Ascending aorta (tissue), 1 donor: ENCODE data around the gene SCYGR2. TPM values are rescaled to one million over a fixed set of nuclear protein-coding genes. Genes with fewer than 3 reads are reported as not detected.

Experiments used
- total RNA-seq: library from RNA; depleted of rRNA; stranded (reverse); fragments of >200 nt; gene quantifications from one replicate; pipeline ENCODE4 v1.1.0, GENCODE V29; 2016

The SCYGR2 gene
- total RNA-seq, 1 donor from 2014 or later = not detected

Other genes with a start within 250 kb of the SCYGR2 start
- gene TM4SF20, start 219.6 kb upstream of the SCYGR2 start, total RNA-seq = not detected
- not detected for gene SCYGR1, start 210.9 kb upstream of the SCYGR2 start, total RNA-seq
- gene AGFG1, start 126.7 kb upstream of the SCYGR2 start, total RNA-seq = 25.5 TPM
- gene SCYGR3, start 15.9 kb downstream of the SCYGR2 start, total RNA-seq = not detected
- gene SCYGR4, start 18.6 kb downstream of the SCYGR2 start, total RNA-seq = not detected
- not detected for gene SCYGR5, start 67.9 kb downstream of the SCYGR2 start, total RNA-seq
- 16.5 TPM for gene SLC19A3, start 119.1 kb downstream of the SCYGR2 start, total RNA-seq
- not detected for gene SCYGR6, start 125.9 kb downstream of the SCYGR2 start, total RNA-seq
- gene SCYGR7, start 129.4 kb downstream of the SCYGR2 start, total RNA-seq = not detected
- not detected for gene SCYGR8, start 147.0 kb downstream of the SCYGR2 start, total RNA-seq
- gene CCL20, start 214.9 kb downstream of the SCYGR2 start, total RNA-seq = not detected